Pancreas (tissue), 10 donors: ENCODE measurements around the gene MAPT. TPM values are rescaled to one million over a fixed set of nuclear protein-coding genes. Genes with fewer than 3 reads are reported as not detected.

Experiments used
- ATAC-seq, 4 donors: fragments of 200-7000 bp; cut with Tn5 transposase; one replicate each; pipeline versions ENCODE4 v1.8.0 to v1.9.1; 2020; ENCODE audit warnings: mild to moderate bottlenecking in 4 of 4, moderate library complexity in 4 of 4
- DNase-seq, 6 donors: peaks; one replicate each; pipeline ENCODE4 v3.0.0-alpha.2; 2020
- FAIRE-seq: peaks from 2 replicates; lab custom pipeline; 2012; peaks lifted over from hg19 to GRCh38; lab: Jason Lieb, UNC
- H3K27ac ChIP-seq, 4 donors: fragments of 200-600 bp; sonication (generic); 1 replicate in 3 of 4; 2 replicates in 1 of 4; pipeline versions ENCODE4 v1.5.0 to v1.8.0; 2020
- H3K27me3 ChIP-seq, 4 donors: fragments of 200-600 bp; one replicate each; pipeline ENCODE4 v1.8.0; 2021
- H3K36me3 ChIP-seq, 3 donors: fragments of 200-600 bp; sonication (generic) in 1 of 3; one replicate each; pipeline versions ENCODE4 v1.5.0 to v1.8.0; 2020 to 2021
- H3K4me1 ChIP-seq, 3 donors: fragments of 200-600 bp; one replicate each; pipeline ENCODE4 v1.8.0; 2021
- H3K4me3 ChIP-seq, 4 donors: fragments of 200-600 bp; sonication (generic) in 2 of 4; one replicate each; pipeline versions ENCODE4 v1.5.0 to v1.8.0; 2020 to 2021
- H3K9me3 ChIP-seq, 4 donors: fragments of 200-600 bp; one replicate each; pipeline ENCODE4 v1.8.0; 2021
- WGBS, 2 donors: extraction: QIAGEN DNeasy Blood & Tissue Kit; methylation state at CpG; one replicate each; pipeline ENCODE4 v1.1.7; 2013; 5-methylcytosine and 5-hydroxymethylcytosine counted together
- intact Hi-C, 3 donors: fragments of 100-400 bp; cut with DNase I; formaldehyde crosslinking; loops; one replicate each; pipeline versions ENCODE4 v1.11.1 to v1.14.2; 2022
- polyA plus RNA-seq, 2 donors: library from polyadenylated mRNA; stranded (reverse); fragments of 200-250 nt; gene quantifications; one replicate each; pipeline ENCODE4 v1.2.3, GENCODE V29; 2013
- total RNA-seq, 6 donors: library from RNA; stranded (reverse); fragmentation: NEBNext Ultra II Directional in 4 of 6; extraction: Animal tissue kit (Norgen Biotek cat#: 25700) in 4 of 6; gene quantifications; one replicate each; pipeline versions ENCODE4 v1.2.1 to v1.2.4, GENCODE V29; 2021 to 2023
- TF ChIP-seq, protein P1 (sequence below), 4 donors: fragments of 200-600 bp; sonication (generic) in 3 of 4; IDR thresholded peaks; one replicate each; pipeline versions ENCODE4 v1.5.0 to v1.8.0; 2021; ENCODE audit warnings: antibody characterized with exemption in 4 of 4
- donor health status: healthy with polysubstance abuse.
- donor health status: DM: no; HTN: no; CAD: no; lungs with moderate emphysema.
- donor health status: DM: no; HTN: no; CAD: no.
- donor health status: control.
- donor health status: control.
- donor health status: Bipolar disorder and iron deficiency.
- donor health status: DM: yes; HTN: yes; CAD: no.
- donor health status: DM: no; HTN: no; CAD: no.
- donor health status: DM: no; HTN: no; CAD: no.
- donor health status: DM: yes; HTN: yes; CAD: no.

Gene MAPT
- total and polyA plus RNA-seq, 8 donors = 1.1 to 3.2 (median 1.7) TPM

DNA sequence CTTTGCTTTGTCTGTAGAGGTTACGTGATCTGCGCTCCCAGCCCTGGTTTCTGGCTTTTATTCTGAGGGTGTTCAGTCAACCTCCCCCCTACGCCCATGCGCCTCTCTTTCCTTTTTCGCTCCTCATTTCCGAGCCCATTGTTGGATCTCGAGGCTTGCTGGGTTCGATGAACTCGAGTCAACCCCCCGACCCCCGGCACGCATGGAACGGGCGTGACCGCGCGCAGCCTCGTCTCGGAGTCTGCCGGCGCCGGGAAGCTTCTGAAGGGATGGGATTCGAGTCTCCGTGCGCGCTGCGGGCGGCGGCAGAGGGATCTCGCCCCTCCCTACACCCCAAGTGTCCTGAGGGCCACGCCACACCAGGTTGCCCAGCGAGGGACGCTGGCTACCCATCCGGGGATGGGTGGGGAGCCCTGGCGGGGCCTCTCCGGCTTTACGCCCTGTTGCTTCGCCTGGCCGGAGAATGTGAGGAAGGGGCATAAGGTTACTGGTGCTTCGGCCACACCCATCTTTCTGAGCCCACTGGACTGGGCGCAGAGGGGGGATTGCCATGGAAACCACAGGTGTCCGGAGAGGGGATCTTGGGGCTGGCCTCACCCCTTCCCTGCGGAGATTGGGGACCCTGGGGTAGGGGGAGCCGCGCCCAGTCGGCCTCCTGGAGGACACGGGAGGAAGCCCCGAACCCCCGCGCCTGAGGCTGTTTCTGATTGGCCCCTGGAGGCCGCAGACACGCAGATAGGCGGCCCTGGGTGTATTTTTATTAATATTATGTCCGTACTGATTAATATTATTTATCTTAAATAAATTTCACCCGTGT is 1.8 kb downstream of the MAPT start:
- Histone ChIP-seq H3K27me3 (peaks cover 0 to 21% (median 8%) of the 10 kb centered on the region in 4 donors), H3K4me3 (peak overlapping the region in 3 of 4 donors; percentile 7 to 81 (median 67)), H3K27ac (no peak overlapping the region), H3K36me3 (no peaks in the 10 kb centered on the region), H3K9me3 (no peaks in the 10 kb centered on the region), H3K4me1 (no peaks in the 10 kb centered on the region)
- FAIRE-seq (no peak), ATAC-seq (no peak), DNase-seq (peak in 1 of 6 donors; percentile 70)
- WGBS, 2 donors = 5% methylated on average over 54 to 55 of the region's 55 CpGs
- TF ChIP-seq, protein P1, sequence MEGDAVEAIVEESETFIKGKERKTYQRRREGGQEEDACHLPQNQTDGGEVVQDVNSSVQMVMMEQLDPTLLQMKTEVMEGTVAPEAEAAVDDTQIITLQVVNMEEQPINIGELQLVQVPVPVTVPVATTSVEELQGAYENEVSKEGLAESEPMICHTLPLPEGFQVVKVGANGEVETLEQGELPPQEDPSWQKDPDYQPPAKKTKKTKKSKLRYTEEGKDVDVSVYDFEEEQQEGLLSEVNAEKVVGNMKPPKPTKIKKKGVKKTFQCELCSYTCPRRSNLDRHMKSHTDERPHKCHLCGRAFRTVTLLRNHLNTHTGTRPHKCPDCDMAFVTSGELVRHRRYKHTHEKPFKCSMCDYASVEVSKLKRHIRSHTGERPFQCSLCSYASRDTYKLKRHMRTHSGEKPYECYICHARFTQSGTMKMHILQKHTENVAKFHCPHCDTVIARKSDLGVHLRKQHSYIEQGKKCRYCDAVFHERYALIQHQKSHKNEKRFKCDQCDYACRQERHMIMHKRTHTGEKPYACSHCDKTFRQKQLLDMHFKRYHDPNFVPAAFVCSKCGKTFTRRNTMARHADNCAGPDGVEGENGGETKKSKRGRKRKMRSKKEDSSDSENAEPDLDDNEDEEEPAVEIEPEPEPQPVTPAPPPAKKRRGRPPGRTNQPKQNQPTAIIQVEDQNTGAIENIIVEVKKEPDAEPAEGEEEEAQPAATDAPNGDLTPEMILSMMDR (IDR thresholded peaks at IDR 0.05) = no peak
- intact Hi-C loops = no loop called here

DNA sequence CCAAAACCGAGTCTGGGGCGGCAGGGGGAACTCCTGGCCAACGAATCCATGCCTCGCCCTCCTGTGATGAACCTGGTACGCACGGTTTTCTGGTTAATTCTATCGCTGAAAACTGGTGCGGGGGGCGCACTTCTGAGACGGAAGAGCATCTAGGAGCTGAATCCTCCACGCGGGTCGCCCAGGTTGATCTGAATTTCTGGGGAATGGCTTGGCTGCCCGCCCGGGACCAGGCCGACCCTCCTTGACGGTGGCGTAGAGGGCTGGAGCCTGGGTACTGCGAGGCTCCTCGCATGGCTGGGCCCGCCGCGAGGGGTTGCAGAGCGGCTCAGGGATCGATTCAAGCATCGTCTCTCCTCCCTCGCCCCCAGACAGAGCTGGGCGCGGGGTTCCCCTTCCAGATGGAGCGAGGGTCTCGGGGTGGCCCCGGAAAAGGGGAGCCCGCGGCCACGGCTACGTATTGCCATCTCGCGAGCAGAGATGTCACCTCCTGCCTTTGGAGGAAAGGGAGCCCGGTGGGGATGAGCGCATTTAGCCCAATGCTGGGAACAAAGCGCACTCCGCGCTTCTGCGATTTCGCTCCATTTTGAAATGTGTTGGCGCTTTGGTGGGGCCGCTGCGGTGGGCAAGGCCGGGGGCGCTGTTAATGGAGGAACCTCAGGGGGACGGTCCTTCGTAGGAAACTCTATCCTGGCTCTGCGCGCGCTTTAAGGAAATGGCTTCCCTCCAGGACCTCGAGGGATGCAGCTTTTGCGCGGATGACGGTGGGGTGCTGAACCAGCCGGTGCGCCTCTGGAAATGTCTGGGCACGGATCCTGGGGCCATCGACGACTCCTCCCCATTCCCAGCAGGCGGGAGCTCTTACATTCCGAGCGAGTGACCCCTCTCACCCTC is 2.7 kb downstream of the MAPT start:
- Histone ChIP-seq H3K9me3 (no peaks in the 10 kb centered on the region), H3K4me1 (no peaks in the 10 kb centered on the region), H3K27me3 (peaks cover 0 to 21% (median 8%) of the 10 kb centered on the region in 4 donors), H3K36me3 (no peaks in the 10 kb centered on the region), H3K4me3 (no peak overlapping the region), H3K27ac (no peak overlapping the region)
- peak in 1 of 6 donors; percentile 63 for DNase-seq
- WGBS, 2 donors = 2 to 4% methylated on average over 61 to 67 of the region's 67 CpGs
- FAIRE-seq = no peak
- TF ChIP-seq, protein P1 (IDR thresholded peaks at IDR 0.05) = no peak
- intact Hi-C loops = no loop called here
- ATAC-seq = no peak

GRCh38 chr17:45900136-45900535 is 5.8 kb downstream of the MAPT start:
- WGBS, 2 donors = 48 to 61% methylated on average over 2 of the region's 2 CpGs
- Histone ChIP-seq H3K27ac (no peak overlapping the region), H3K4me1 (no peaks in the 10 kb centered on the region), H3K36me3 (no peaks in the 10 kb centered on the region), H3K27me3 (peaks cover 0 to 21% (median 8%) of the 10 kb centered on the region in 4 donors), H3K4me3 (no peak overlapping the region), H3K9me3 (no peaks in the 10 kb centered on the region)
- TF ChIP-seq, protein P1 (IDR thresholded peaks at IDR 0.05) = no peak
- DNase-seq (no peak), FAIRE-seq (no peak), ATAC-seq (no peak)
- intact Hi-C loops = no loop called here

DNA sequence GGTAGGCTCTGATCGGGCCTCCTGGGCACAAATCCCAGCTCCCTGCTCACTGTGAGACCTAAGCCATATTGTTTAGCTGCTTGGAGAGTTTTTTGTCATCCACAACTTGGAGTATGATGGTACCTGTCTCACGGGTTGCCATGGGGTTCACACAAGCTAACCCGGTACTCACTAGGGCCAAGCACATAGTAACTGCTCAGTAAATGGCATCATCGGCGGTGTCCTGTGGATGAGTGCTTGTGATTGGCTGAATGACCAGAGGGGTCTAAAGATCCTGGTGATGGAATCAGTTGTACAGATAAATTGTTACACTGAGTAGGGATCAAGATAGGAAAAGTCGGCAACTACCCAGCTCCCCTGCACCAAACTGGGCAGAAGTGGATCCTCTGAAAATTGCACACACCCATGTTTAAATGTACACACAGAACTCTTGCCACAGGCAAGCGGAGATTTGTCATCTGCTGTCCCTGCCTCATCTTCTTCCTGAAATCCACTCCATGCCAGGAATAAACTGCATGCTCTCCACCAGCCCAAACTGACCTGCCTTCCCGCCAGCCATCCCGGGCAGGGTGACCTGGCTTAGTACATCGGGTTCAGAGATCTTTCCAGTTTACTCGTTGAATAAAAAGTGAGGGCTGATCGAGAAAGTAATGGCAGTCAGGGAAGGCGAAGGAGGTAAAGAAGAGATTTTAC is 6.5 kb downstream of the MAPT start:
- DNase-seq = no peak
- Histone ChIP-seq H3K4me3 (no peak overlapping the region), H3K27me3 (peaks cover 0 to 16% (median 8%) of the 10 kb centered on the region in 4 donors)

More for the DNA sequence above, 6.5 kb downstream of the MAPT start:
- Histone ChIP-seq H3K4me1 (no peaks in the 10 kb centered on the region), H3K9me3 (no peaks in the 10 kb centered on the region), H3K27ac (no peak overlapping the region), H3K36me3 (no peaks in the 10 kb centered on the region)
- TF ChIP-seq, protein P1 (IDR thresholded peaks at IDR 0.05) = no peak
- ATAC-seq (no peak), FAIRE-seq (no peak)
- intact Hi-C loops = no loop called here
- WGBS, 2 donors = 85 to 91% methylated on average over 13 of the region's 13 CpGs
